D341Med (cell line): ENCODE data around the gene PHLDA3.

Experiments used
- DNase-seq: peaks from one replicate; pipeline ENCODE4 v3.0.0; 2012; ENCODE audit warnings: low spot score

Gene PHLDA3

DNA sequence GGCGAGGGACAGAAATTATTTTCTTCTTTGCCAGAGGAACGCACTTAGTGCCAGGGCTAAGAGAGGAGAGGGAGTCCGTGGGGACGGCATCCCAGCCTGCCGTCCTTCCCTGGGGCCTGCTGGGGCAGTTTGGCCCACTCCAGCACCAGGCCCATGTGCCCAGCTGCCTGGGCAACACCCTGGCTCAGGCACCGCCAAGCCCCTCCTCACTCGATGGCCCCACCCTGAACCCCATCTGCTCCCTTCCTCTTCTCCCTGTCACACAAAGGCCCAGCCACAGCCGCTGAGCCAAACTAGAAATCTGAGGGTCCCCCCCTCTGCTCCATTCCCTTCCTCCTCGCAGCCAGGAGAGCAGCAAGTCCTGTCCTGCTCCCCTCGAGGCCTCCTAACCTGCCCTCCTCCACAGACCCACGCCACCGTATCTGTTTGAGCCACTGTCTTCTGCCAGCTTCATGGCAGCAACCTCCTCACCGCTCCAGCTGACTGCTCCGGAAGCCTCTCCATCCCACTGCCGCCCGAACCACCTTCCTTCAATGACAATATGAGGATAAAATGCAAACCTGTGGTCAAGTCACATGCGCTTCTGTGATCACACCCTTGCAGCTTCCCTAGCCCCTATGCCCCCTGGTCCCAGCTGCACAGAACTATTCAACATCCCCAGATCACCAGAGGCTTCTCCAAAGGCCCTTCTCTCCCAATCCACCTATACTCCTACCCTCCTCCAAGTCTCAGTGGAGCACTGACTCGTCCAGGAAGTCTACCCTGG, 39.1 kb downstream of the PHLDA3 start:
- peak; percentile 32 for DNase-seq

- peak; percentile 27 for DNase-seq
Measured at GRCh38 chr1:201427963-201428362, 41.0 kb downstream of the PHLDA3 start.

- peak; percentile 73 for DNase-seq
Measured at GRCh38 chr1:201426479-201427310, 42.3 kb downstream of the PHLDA3 start.

- DNase-seq = peak; percentile 75
Measured at GRCh38 chr1:201424146-201424545, 44.8 kb downstream of the PHLDA3 start.

- DNase-seq = peak; percentile 19
Measured at GRCh38 chr1:201423655-201424054, 45.3 kb downstream of the PHLDA3 start.

GRCh38 chr1:201422436-201423030, 46.5 kb downstream of the PHLDA3 start:
- DNase-seq = peak; percentile 34

- no peak for DNase-seq
Measured at GRCh38 chr1:201422026-201422425, 47.0 kb downstream of the PHLDA3 start.

DNA sequence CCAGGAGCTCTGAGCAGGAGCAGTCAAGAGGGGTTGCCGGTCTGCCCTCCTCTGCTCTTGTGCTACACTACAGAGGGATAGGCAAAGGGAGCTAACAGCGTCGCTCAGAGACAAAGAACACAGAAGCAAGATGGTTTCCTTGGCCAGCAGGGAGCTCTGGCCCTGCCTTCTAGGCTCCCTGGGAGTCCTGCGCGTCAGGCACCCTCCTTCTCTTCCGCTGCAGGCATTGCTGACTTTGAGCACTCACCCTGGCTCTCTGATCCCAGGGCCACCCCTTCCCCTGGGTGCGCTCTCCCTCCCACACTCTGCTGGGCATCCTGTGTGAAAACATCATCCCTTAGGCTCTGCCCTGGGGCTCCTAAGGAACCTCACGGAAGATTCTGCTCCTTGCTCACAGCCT, 47.9 kb downstream of the PHLDA3 start:
- no peak for DNase-seq

DNA sequence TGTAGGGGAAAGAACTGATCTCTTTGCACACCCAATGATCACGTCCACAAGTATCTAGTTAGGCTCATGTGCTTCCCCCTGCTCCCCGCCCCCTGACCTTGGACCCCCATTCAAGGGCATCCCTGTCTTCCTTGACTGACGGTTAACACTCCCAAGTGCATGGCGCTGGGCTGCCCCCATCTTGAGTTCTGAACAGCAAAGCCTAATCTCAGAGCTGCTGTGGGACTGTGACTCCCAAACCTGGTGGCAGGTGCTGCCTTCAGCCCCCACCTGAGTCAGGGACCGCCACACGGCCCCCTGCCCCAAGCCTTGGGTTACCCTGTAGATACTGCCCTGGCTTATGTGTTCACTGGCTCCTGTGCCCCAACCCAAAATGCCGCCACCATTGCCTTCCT, 48.4 kb downstream of the PHLDA3 start:
- no peak for DNase-seq

- no peak for DNase-seq
Measured at GRCh38 chr1:201419746-201420607, 49.0 kb downstream of the PHLDA3 start.

DNA sequence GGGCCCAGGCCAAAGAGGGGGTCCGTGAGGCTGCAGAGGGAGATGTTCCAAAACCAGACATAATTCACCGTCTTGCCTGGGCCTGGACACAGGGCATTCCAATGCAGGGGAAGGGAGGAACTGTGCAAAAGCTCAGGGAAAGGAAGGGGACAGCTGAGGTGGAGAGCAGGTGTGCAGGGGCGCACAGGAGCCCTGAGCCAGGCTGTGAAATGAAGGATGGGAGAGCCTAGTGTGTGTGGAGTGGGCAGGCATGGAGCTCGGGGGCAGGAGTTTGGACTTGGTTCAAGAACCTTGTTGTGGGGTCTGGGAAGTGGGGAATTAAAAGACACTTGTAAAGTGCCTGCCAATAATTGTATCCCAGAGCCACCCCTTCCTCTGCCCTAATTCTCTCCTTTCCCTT, 49.7 kb downstream of the PHLDA3 start:
- DNase-seq = no peak

- DNase-seq = no peak
Measured at GRCh38 chr1:201418461-201418860, 50.5 kb downstream of the PHLDA3 start.
